Measurements from ENCODE around the gene SSBP4.

SSBP4 gene

GRCh38 chr19:18473003-18473705, 54.0 kb downstream of the SSBP4 start:
- DNase-seq, result no peak

GRCh38 chr19:18473706-18474087, 54.5 kb downstream of the SSBP4 start:
- no peak for DNase-seq

GRCh38 chr19:18474366-18474887, 55.2 kb downstream of the SSBP4 start:
- no peak for DNase-seq

GRCh38 chr19:18475004-18475453, 55.8 kb downstream of the SSBP4 start:
- DNase-seq, result no peak

GRCh38 chr19:18475762-18476331, 56.6 kb downstream of the SSBP4 start:
- no peak for DNase-seq

GRCh38 chr19:18476507-18477041, 57.4 kb downstream of the SSBP4 start:
- no peak for DNase-seq

- no peak for DNase-seq
Observed at GRCh38 chr19:18477042-18477779, 58.0 kb downstream of the SSBP4 start.

- no peak for DNase-seq
Observed at GRCh38 chr19:18477974-18478373, 58.8 kb downstream of the SSBP4 start.

GRCh38 chr19:18478545-18479311, 59.5 kb downstream of the SSBP4 start:
- peak; percentile 72 for DNase-seq

- no peak for DNase-seq
Observed at GRCh38 chr19:18480006-18480691, 61.0 kb downstream of the SSBP4 start.

- DNase-seq, result peak; percentile 19
Observed at GRCh38 chr19:18481505-18482222, 62.5 kb downstream of the SSBP4 start.

GRCh38 chr19:18483119-18483890, 64.1 kb downstream of the SSBP4 start:
- no peak for DNase-seq

All from stimulated activated CD4-positive, alpha-beta T cell treated with anti-CD3 and anti-CD28 coated beads, Interleukin-4, amount 100 ng/mL, for 24 hours (primary cell).